CD4-positive, alpha-beta T cell treated with Interleukin-4 for 1 hour (primary cell): Measurements from ENCODE around the gene IL11RA.

ENCODE experiments used
- DNase-seq, 2 donors: peaks; one replicate each; pipeline ENCODE4 v3.0.0-alpha.2; 2020 to 2022

The IL11RA gene

GRCh38 chr9:34655394-34655793, 3.4 kb downstream of the IL11RA start:
- DNase-seq = no peak

- no peak for DNase-seq
Observed at GRCh38 chr9:34656992-34657391, 5.0 kb downstream of the IL11RA start.

- DNase-seq = no peak
Observed at GRCh38 chr9:34658461-34658860, 6.5 kb downstream of the IL11RA start.

GRCh38 chr9:34659592-34660253, 7.7 kb downstream of the IL11RA start:
- DNase-seq = no peak

- DNase-seq = no peak
Observed at GRCh38 chr9:34662526-34663302, 10.7 kb downstream of the IL11RA start, which contains the start of gene CCL27. CCL27 (minus strand) TSS chr9:34662657; CDS start chr9:34662633, 24 bp downstream.

- peak; percentile 50 to 82 for DNase-seq
Observed at GRCh38 chr9:34663303-34663605, 11.3 kb downstream of the IL11RA start.

GRCh38 chr9:34664281-34665066, 12.5 kb downstream of the IL11RA start:
- peak; percentile 78 to 84 for DNase-seq

GRCh38 chr9:34665067-34665380, 13.0 kb downstream of the IL11RA start:
- DNase-seq = no peak

GRCh38 chr9:34665381-34666250, 13.6 kb downstream of the IL11RA start:
- peak; percentile 93 to 94 for DNase-seq

- DNase-seq = no peak
Observed at GRCh38 chr9:34669809-34670562, 18.0 kb downstream of the IL11RA start.

- no peak for DNase-seq
Observed at GRCh38 chr9:34671307-34671706, 19.3 kb downstream of the IL11RA start.

GRCh38 chr9:34674440-34674839, 22.5 kb downstream of the IL11RA start:
- DNase-seq = no peak

- peak; percentile 54 to 60 for DNase-seq
Observed at GRCh38 chr9:34675048-34675714, 23.2 kb downstream of the IL11RA start.

- no peak for DNase-seq
Observed at GRCh38 chr9:34675869-34676268, 23.9 kb downstream of the IL11RA start.

GRCh38 chr9:34684145-34684544, 32.2 kb downstream of the IL11RA start:
- no peak for DNase-seq

GRCh38 chr9:34684816-34685215, 32.8 kb downstream of the IL11RA start:
- no peak for DNase-seq

- DNase-seq = no peak
Observed at GRCh38 chr9:34685591-34685990, 33.6 kb downstream of the IL11RA start.

GRCh38 chr9:34686231-34686630, 34.2 kb downstream of the IL11RA start:
- DNase-seq = no peak

- no peak for DNase-seq
Observed at GRCh38 chr9:34686732-34687131, 34.7 kb downstream of the IL11RA start.

GRCh38 chr9:34687276-34688030, 35.5 kb downstream of the IL11RA start:
- no peak for DNase-seq
